ENCODE data around the gene PLCG2.

Gene PLCG2

GRCh38 chr16:81816351-81816750 is 37.3 kb downstream of the PLCG2 start:
- no peak for DNase-seq (ENCODE audit: low read depth in 2 of 2)

DNA sequence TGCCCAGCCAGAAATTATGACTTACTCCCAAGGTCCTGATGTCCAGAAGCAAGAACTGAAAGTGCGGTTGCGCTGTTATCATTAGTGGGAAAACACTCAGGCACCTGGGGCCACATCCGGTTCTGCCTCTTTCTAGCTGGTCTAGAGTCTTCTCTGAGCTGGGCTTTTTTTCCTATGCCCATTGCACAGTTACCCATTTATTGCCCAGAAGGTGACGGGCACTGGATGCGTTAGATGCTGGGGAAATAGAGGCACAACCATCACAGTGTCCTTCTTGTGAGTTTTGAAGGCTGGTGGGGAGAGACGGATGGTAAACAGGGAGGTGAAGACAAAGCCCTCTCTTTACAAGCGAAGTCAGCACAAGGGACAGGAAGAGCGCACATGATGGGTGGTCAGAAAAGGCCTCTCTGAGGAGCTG is 37.7 kb downstream of the PLCG2 start:
- no peak for DNase-seq (ENCODE audit: low read depth in 2 of 2)

DNA sequence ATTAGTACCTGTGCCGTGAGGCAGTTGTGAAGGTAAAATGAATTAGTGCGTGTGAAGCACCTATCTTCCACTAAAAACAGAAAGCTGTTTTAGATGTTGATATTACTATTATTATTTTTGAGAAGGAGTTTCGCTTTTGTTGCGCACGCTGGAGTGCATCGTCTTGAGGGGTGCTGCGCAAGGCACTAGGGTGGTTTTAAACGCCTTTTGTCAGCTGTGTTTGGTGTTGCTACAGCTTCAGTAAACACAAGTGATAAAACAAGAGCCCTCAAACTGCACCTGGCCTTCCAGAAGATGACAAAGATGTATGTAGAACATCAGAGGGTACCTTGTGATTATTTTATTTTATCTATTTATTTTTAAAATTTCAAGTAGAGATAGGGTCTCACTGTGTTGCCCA is 38.2 kb downstream of the PLCG2 start:
- no peak for DNase-seq (ENCODE audit: low read depth in 2 of 2)

GRCh38 chr16:81817789-81818567 is 38.9 kb downstream of the PLCG2 start:
- DNase-seq (ENCODE audit: low read depth in 2 of 2) = no peak

DNA sequence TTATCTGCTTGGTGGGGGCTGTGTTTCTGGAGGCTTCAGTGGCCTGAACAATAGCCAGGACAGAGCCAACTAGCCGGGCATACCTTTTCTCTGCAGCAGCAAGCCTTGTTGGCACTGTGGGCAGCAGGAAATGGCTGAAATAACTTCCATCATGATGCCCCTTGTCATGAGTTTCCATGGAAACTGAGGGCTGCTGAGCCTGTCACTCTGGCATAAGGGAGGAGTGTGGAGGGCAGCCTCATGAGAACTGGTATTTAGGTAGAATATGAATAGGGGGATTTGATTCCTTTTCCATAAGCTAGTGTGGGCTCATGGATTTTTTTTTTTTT is 39.4 kb downstream of the PLCG2 start:
- DNase-seq (ENCODE audit: low read depth in 2 of 2) = no peak

GRCh38 chr16:81818905-81819304 is 39.8 kb downstream of the PLCG2 start:
- no peak for DNase-seq (ENCODE audit: low read depth in 2 of 2)

DNA sequence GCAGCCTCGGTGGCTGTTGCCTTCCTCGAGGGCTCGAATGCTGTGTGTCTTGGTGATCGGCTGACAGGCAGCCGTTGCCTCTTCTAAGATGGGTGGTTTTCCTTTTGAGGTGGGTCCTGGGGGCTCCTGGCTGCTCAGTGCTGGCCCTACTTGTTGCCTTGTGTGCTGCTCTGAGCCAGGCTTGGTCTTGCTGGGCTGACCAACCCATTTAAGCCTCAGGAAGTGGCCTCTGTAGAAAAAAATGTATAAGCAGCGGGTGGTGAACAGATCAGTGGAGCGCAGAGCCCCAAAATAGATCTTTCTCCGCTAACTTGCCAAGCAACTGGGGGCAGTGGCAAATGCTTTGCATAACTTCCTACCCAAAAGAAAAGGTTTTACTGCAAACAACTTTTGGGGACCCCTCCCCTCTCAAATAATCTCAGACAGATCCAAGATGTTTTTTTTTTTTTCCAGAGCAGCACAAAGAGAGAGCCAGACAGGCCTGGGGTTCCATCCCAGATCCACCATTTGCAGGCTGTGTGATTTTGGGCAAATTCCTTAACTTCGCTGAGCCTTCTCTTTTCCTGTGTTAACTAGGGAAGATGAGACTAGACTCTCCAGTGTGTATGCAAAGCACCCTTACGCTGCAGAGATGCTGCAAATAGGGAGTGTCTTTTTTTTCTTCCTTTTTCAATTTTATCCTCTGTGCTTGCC is 42.5 kb downstream of the PLCG2 start:
- no peak for DNase-seq (ENCODE audit: low read depth in 2 of 2)

- DNase-seq (ENCODE audit: low read depth in 2 of 2) = no peak
These were observed 44.0 kb downstream of the PLCG2 start for GRCh38 chr16:81823111-81823510.

DNA sequence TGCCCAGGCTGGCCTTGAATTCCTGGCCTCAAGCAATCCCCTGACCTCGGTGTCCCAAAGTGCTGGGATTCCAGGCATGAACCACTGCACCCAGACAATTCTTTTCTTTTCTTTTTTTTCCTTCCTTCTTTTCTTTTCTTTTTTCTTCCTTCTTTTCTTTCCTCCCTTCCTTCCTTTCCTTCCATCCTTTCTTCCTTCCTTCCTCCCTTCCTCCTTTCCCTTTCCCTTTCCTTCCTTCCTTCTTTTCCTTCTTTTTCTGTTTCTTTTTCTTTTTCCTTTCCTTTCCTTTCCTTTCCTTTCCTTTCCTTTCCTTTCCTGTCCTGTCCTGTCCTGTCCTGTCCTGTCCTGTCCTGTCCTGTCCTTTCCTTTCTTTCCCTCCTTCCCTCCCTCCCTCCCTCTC is 44.6 kb downstream of the PLCG2 start:
- DNase-seq (ENCODE audit: low read depth in 2 of 2) = no peak

DNA sequence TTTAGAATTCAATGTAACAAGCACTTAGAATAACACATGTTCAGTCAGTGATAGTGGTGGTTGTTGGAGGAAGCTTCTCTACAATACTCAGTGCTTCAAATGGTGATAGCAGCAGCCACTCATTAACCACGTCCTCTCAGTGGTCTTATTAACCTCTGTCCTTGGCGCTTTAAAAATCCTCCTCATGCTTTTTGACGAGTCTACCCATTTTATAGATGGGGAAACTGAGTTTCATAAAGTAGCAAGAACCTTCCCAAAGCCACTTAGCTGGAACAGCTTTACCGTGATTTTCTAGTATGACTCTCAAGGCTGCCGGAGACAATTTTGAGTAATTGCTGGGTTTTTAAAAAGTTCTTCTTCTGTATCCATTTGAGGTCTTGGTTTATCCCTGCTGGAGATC is 47.4 kb downstream of the PLCG2 start:
- DNase-seq (ENCODE audit: low read depth in 2 of 2) = no peak

GRCh38 chr16:81830845-81831540 is 51.9 kb downstream of the PLCG2 start:
- DNase-seq (ENCODE audit: low read depth in 2 of 2) = no peak

DNA sequence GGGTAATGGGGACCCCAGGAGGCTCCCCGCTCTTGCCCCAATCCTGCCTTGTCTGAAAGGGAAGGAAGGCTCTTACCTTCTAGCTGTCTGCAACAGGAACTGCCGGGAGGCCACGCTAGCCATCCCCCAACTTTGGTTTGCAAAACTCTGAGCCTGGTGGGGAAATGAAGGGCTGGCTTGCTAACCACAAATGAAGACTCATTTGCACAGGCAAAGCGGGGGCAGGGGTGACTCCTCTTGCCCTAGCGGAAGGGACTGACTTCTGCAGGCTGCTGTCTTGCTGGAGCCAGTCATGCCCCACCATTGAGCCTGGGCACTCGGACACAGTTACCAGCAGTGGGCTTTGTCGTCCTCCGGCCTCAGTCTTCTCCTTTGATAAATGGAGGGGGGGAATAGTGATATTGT is 52.6 kb downstream of the PLCG2 start:
- DNase-seq (ENCODE audit: low read depth in 2 of 2) = peak in 1 of 2 donors; percentile 1

DNA sequence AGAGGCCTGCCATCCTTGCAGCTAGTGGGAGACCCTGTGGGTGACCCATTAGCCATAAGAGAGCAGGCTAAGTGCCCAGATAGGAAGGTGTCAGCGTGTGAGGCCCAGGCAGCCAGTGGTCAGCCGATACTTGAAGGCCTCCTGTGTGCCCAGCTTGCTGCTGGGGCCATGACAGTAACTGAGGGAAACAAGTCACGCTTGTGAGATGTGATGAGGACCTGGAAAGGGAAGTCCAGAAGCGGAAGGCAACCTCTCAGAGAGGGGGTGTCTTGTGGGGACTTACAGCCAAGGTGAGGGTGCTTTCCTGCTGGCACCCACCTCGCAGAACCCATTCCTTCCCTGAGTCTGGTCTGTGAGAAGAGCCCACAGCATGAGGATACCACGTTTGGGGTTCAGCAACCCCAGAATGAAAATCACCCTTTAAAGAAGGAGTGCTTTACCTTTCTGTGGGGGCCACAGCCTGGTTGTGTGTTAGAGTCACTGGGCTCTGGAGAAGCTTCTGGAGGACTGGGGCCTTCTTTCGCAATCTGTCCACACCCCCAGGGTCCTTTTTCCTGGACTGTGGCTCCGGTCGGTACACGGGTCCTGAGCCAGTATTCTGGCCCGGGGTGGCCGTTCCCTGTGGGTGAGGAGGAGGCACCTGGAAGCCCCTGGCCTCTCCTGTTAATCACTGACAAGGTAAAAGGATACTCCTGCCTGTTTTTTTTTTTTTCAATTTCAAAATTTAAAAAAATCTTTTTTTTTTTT is 53.9 kb downstream of the PLCG2 start:
- DNase-seq (ENCODE audit: low read depth in 2 of 2) = no peak

GRCh38 chr16:81833751-81834150 is 54.7 kb downstream of the PLCG2 start:
- DNase-seq (ENCODE audit: low read depth in 2 of 2) = no peak

GRCh38 chr16:81834868-81835267 is 55.8 kb downstream of the PLCG2 start:
- DNase-seq (ENCODE audit: low read depth in 2 of 2) = no peak

DNA sequence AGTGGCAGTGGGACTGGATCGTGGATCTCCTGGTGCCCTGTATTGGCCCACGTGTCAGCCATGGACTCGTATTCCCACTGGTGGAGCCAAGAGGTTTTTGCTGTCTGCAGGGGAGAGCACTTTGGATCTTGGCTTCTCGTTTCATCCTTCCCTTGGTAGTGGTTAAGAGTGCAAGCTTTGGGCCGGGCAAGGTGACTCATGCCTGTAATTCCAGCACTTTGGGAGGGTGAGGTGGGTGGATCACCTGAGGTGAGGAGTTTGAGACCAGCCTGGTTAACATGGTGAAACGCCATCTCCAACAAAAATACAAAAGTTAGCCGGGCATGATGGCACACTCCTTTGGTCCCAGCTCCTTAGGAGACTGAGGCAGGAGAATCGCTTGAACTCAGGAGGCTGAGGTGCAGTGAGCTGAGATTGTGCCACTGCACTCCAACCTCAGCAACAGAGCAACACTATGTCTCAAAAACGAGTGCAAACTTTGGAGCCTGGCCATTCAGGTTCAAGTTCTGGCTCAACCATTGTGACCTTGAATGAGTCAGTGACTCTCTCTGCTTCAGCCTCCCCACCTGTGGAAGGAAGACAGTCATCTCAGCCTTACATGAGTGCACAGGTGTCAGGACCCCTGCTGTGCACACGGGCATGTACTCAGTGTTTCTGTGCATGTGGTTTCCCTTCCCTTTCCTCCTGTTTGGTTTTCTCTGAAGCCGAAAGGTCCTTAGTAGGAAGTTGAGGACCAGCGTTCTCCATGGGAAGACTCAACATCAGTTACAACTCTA is 57.4 kb downstream of the PLCG2 start:
- no peak for DNase-seq (ENCODE audit: low read depth in 2 of 2)

DNA sequence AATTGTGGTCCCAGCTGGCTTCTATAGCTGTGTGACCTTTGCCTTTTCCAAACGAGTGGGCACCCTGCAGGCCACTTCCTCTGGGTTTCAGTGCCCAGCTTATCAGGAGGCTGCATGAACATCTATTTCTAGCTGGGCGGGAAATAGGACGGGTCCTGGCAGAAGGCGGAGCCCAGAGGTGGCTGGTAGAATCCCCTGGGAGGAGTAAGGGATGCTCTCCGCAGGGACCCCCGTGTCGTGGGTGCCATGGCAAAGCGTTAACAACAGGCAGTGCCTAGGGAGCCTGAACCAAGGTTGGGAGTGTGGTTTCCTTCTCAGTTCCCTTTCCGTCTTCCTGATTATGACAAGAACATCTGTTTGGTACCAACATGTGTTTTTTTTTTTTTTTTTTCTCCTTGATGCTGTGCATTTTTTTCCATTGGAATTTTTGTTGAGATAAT is 58.2 kb downstream of the PLCG2 start:
- no peak for DNase-seq (ENCODE audit: low read depth in 2 of 2)

GRCh38 chr16:81838794-81839193 is 59.7 kb downstream of the PLCG2 start:
- no peak for DNase-seq (ENCODE audit: low read depth in 2 of 2)

GRCh38 chr16:81841722-81842121 is 62.6 kb downstream of the PLCG2 start:
- DNase-seq (ENCODE audit: low read depth in 2 of 2) = no peak

DNA sequence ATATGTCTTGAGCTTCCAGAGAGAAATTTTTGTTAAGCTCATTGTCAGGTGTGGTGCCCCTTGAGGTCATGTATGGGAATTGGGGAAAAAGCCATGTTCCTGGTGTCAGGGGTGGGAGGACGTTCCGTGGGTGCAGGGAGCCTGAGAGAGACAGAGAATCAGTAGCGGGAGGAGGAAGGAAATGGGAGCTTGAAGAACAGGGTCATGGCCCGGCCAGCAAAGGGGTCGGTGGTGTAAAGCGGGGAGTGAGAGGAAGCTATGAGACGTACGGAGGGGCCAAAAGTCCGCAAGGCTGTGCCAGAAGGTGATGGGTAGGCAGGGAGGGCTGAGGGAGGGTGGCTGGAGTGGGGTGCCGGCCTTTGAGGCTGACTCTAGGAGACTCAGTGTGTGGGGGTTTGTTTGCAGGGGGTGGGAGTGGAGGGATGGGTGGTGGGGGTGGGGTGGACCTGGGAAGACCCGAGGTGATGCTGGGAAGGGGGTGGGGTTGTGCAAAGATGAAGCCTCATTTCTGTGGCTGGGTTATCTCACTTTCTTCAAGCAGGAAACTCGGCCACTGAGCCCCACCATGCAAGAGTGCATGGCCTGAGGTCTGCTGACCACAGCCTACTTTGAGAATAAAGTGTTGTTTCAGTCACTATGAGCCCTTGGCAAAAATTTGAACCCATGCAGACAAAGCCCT is 63.6 kb downstream of the PLCG2 start:
- no peak for DNase-seq (ENCODE audit: low read depth in 2 of 2)

- no peak for DNase-seq (ENCODE audit: low read depth in 2 of 2)
These were observed 64.1 kb downstream of the PLCG2 start for GRCh38 chr16:81843243-81843582.
